Epithelial cell of esophagus (primary cell): ENCODE measurements around the gene UPK3B.
"Not testable (repeated sequence)": the region's sequence is repeated elsewhere in the genome, so short reads cannot be mapped to it uniquely, and the experiment has no call there.

Experiments used
- DNase-seq: peaks from one replicate; pipeline ENCODE4 v3.0.0; 2010; ENCODE audit warnings: low read depth
- H3K4me3 ChIP-seq: 2 replicates; pipeline ENCODE4 v1.5.1; 2011; ENCODE audit warnings: mild to moderate bottlenecking, low read length, control low read depth
- CTCF ChIP-seq: IDR thresholded peaks from 2 replicates; pipeline ENCODE4 v1.5.1; 2011; ENCODE audit warnings: low read depth, mild to moderate bottlenecking, low read length, control low read depth, inconsistent platforms; ENCODE audit not compliant: insufficient read depth; ENCODE audit errors: missing control alignments

UPK3B gene

GRCh38 chr7:76505168-76506080, 4.9 kb upstream of the UPK3B start:
- TF ChIP-seq CTCF, result no peak
- no peak for DNase-seq
- no peak overlapping the region for H3K4me3 ChIP-seq

GRCh38 chr7:76506081-76506440, 4.3 kb upstream of the UPK3B start:
- TF ChIP-seq CTCF, result no peak
- no peak for DNase-seq
- H3K4me3 ChIP-seq, result no peak overlapping the region

- H3K4me3 ChIP-seq, DNase-seq: not testable (repeated sequence)
These were observed 3.7 kb upstream of the UPK3B start for GRCh38 chr7:76506643-76507042.

- no peak for TF ChIP-seq CTCF
- no peak overlapping the region for H3K4me3 ChIP-seq
- DNase-seq, result peak; percentile 29
These were observed 2.5 kb upstream of the UPK3B start for GRCh38 chr7:76507723-76508406.

- DNase-seq, H3K4me3 ChIP-seq: not testable (repeated sequence)
These were observed 1.0 kb downstream of the UPK3B start for GRCh38 chr7:76511200-76511910.

GRCh38 chr7:76511911-76512885, 1.8 kb downstream of the UPK3B start:
- not testable (repeated sequence) for H3K4me3 ChIP-seq, DNase-seq

GRCh38 chr7:76512941-76513816, 2.8 kb downstream of the UPK3B start:
- peak; percentile 18 for TF ChIP-seq CTCF
- no peak for DNase-seq
- H3K4me3 ChIP-seq, result no peak overlapping the region
